ENCODE data around the gene FBXO9. TPM values are rescaled to one million over a fixed set of nuclear protein-coding genes. Genes with fewer than 3 reads are reported as not detected.

The FBXO9 gene
- total RNA-seq, 1 donor from 2014 or later = 80.2 TPM

- TF ChIP-seq EZH2 (IDR thresholded peaks at IDR 0.05; ENCODE audit: insufficient read depth, low read length) = no peak
- TF ChIP-seq CTCF (IDR thresholded peaks at IDR 0.05; ENCODE audit: insufficient read depth, low read depth, low read length) = no peak
- no peak for DNase-seq (ENCODE audit: low read depth)
- Mint-ChIP-seq H3K27ac (ENCODE audit: unreplicated experiment) (no peak overlapping the region), H3K36me3 (ENCODE audit: low read depth, unreplicated experiment) (peaks cover 8% of the 10 kb centered on the region), H3K4me3 (ENCODE audit: unreplicated experiment) (no peak overlapping the region), H3K27me3 (ENCODE audit: low read depth, unreplicated experiment) (no peaks in the 10 kb centered on the region), H3K4me1 (ENCODE audit: low read depth, unreplicated experiment) (peaks cover 19% of the 10 kb centered on the region), H3K9me3 (ENCODE audit: unreplicated experiment) (no peaks in the 10 kb centered on the region)
- Histone ChIP-seq H3K9ac (ENCODE audit: low read length) (no peak overlapping the region), H4K20me1 (ENCODE audit: insufficient read depth, low read length) (no peaks in the 10 kb centered on the region), H3K27ac (ENCODE audit: low read depth, low read length) (no peak overlapping the region), H3K4me2 (ENCODE audit: low read length) (no peak overlapping the region), H2AFZ (ENCODE audit: low read depth, low read length) (no peak overlapping the region), H3K27me3 (ENCODE audit: insufficient read depth, low read length) (no peaks in the 10 kb centered on the region), H3K36me3 (ENCODE audit: insufficient read depth, low read length) (peaks cover 26% of the 10 kb centered on the region), H3K9me3 (ENCODE audit: insufficient read depth, low read depth, low read length) (no peaks in the 10 kb centered on the region), H3K4me1 (ENCODE audit: insufficient read depth, low read length) (no peaks in the 10 kb centered on the region), H3K79me2 (ENCODE audit: insufficient read depth, low read length) (no peaks in the 10 kb centered on the region), H3K4me3 (ENCODE audit: insufficient read depth, low read depth, low read length) (no peak overlapping the region)
- FAIRE-seq = no peak
Observed at GRCh38 chr6:53029761-53030160, 35.4 kb upstream of the FBXO9 start.

GRCh38 chr6:53031281-53031680, 33.9 kb upstream of the FBXO9 start:
- Histone ChIP-seq H2AFZ (ENCODE audit: low read depth, low read length) (no peak overlapping the region), H3K4me3 (ENCODE audit: insufficient read depth, low read depth, low read length) (no peak overlapping the region), H3K4me1 (ENCODE audit: insufficient read depth, low read length) (no peaks in the 10 kb centered on the region), H3K4me2 (ENCODE audit: low read length) (no peak overlapping the region), H3K27ac (ENCODE audit: low read depth, low read length) (no peak overlapping the region), H4K20me1 (ENCODE audit: insufficient read depth, low read length) (no peaks in the 10 kb centered on the region), H3K27me3 (ENCODE audit: insufficient read depth, low read length) (no peaks in the 10 kb centered on the region), H3K36me3 (ENCODE audit: insufficient read depth, low read length) (peaks cover 29% of the 10 kb centered on the region), H3K9ac (ENCODE audit: low read length) (no peak overlapping the region), H3K79me2 (ENCODE audit: insufficient read depth, low read length) (no peaks in the 10 kb centered on the region), H3K9me3 (ENCODE audit: insufficient read depth, low read depth, low read length) (no peaks in the 10 kb centered on the region)
- Mint-ChIP-seq H3K4me1 (ENCODE audit: low read depth, unreplicated experiment) (peaks cover 25% of the 10 kb centered on the region), H3K9me3 (ENCODE audit: unreplicated experiment) (no peaks in the 10 kb centered on the region), H3K27me3 (ENCODE audit: low read depth, unreplicated experiment) (no peaks in the 10 kb centered on the region), H3K4me3 (ENCODE audit: unreplicated experiment) (no peak overlapping the region), H3K36me3 (ENCODE audit: low read depth, unreplicated experiment) (peaks cover 13% of the 10 kb centered on the region), H3K27ac (ENCODE audit: unreplicated experiment) (no peak overlapping the region)
- DNase-seq (ENCODE audit: low read depth) (no peak), FAIRE-seq (no peak)
- no peak for TF ChIP-seq EZH2 (IDR thresholded peaks at IDR 0.05; ENCODE audit: insufficient read depth, low read length)

DNA sequence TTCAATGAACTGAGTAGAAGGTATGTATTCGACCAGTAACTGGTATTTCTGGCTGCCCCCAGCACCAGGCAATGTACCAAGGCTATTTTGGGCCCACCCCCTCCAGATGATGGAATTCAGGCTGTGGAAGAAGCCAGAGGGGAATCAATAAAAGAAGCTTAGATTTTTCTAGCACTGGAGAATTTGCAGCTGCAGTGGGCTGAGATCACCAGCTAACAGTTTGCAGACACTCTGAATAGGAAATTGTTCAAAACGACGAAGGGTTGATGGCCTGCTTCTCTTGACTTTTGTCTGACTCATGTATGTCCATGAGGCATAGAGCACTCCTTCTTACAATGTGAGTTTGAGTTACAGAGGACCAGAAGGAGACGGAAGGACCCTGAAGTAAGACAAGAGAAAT, 32.4 kb upstream of the FBXO9 start:
- Histone ChIP-seq H3K27ac (ENCODE audit: low read depth, low read length) (no peak overlapping the region), H3K27me3 (ENCODE audit: insufficient read depth, low read length) (no peaks in the 10 kb centered on the region), H3K36me3 (ENCODE audit: insufficient read depth, low read length) (peaks cover 26% of the 10 kb centered on the region), H3K9me3 (ENCODE audit: insufficient read depth, low read depth, low read length) (no peaks in the 10 kb centered on the region), H3K4me1 (ENCODE audit: insufficient read depth, low read length) (no peaks in the 10 kb centered on the region), H3K4me2 (ENCODE audit: low read length) (no peak overlapping the region), H4K20me1 (ENCODE audit: insufficient read depth, low read length) (no peaks in the 10 kb centered on the region), H3K9ac (ENCODE audit: low read length) (no peak overlapping the region), H3K4me3 (ENCODE audit: insufficient read depth, low read depth, low read length) (no peak overlapping the region), H2AFZ (ENCODE audit: low read depth, low read length) (no peak overlapping the region), H3K79me2 (ENCODE audit: insufficient read depth, low read length) (no peaks in the 10 kb centered on the region)
- H3K27ac Mint-ChIP-seq (ENCODE audit: unreplicated experiment) = peak overlapping the region; percentile 20
- H3K36me3 Mint-ChIP-seq (ENCODE audit: low read depth, unreplicated experiment) = peaks cover 10% of the 10 kb centered on the region
- DNase-seq (ENCODE audit: low read depth) (peak; percentile 48), FAIRE-seq (no peak)
- H3K4me1 Mint-ChIP-seq (ENCODE audit: low read depth, unreplicated experiment) = peaks cover 25% of the 10 kb centered on the region
- H3K9me3 Mint-ChIP-seq (ENCODE audit: unreplicated experiment) = no peaks in the 10 kb centered on the region
- no peak overlapping the region for H3K4me3 Mint-ChIP-seq (ENCODE audit: unreplicated experiment)
- H3K27me3 Mint-ChIP-seq (ENCODE audit: low read depth, unreplicated experiment) = no peaks in the 10 kb centered on the region
- TF ChIP-seq CTCF (IDR thresholded peaks at IDR 0.05; ENCODE audit: insufficient read depth, low read depth, low read length) (no peak), EZH2 (IDR thresholded peaks at IDR 0.05; ENCODE audit: insufficient read depth, low read length) (no peak)
